ENCODE results near the gene PDIA6.
A peak's percentile ranks its signal among the peaks of the same experiment; 100 is the strongest.
"Not testable (repeated sequence)": the region's sequence is repeated elsewhere in the genome, so short reads cannot be mapped to it uniquely, and the experiment has no call there.

The PDIA6 gene

DNA sequence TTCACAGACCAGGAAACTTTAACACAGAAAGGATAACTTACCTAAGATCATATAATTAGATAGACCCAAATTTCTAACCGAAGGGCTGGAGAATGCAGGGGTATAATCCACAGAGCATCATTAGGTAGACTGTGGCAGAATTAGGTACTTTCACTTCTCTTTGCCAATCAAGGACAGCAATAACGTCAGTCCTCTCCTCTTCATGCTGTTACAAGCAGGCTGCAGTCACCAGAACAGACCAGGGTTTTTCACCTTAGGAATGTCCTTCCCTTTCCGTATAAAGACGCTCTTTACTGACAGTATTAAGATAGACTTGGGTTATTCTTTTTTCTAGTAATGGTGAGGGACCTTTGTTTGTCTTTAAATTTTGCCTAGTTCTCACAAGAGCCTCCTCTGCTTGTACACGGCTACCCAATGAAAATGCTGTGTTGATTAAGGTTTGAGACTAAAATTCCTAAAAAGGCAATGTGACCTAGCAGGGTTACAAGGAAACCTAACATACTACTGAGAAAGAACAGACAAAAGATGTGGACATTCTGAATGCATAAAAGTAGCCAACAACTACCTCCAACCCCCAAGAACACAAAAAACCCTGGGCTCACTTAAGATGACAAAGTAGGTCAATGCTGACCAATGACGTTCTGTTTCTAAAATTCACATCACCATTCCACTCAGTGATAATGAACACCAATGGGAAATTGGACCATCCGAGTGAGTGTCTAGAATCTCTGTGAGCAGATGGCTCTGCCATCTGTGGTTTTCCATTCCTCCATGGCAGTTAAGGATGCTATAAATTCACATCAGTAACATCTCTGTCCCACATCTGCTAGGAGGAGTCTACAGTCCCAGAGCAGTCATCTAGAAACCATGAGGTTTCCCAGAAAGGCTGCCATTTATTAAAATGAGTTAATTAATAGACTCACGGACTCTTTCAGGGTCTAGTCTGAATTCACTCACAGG lies 2.1 kb downstream of the PDIA6 start:
- TF ChIP-seq, protein P1, sequence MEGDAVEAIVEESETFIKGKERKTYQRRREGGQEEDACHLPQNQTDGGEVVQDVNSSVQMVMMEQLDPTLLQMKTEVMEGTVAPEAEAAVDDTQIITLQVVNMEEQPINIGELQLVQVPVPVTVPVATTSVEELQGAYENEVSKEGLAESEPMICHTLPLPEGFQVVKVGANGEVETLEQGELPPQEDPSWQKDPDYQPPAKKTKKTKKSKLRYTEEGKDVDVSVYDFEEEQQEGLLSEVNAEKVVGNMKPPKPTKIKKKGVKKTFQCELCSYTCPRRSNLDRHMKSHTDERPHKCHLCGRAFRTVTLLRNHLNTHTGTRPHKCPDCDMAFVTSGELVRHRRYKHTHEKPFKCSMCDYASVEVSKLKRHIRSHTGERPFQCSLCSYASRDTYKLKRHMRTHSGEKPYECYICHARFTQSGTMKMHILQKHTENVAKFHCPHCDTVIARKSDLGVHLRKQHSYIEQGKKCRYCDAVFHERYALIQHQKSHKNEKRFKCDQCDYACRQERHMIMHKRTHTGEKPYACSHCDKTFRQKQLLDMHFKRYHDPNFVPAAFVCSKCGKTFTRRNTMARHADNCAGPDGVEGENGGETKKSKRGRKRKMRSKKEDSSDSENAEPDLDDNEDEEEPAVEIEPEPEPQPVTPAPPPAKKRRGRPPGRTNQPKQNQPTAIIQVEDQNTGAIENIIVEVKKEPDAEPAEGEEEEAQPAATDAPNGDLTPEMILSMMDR (IDR thresholded peaks at IDR 0.05; ENCODE audit: low read length, missing control alignments) = no peak
- peak; percentile 36 for DNase-seq (ENCODE audit: low read depth)
- H3K4me3 ChIP-seq (replicated peaks; ENCODE audit: low read depth, low read length) = peak overlapping the region; percentile 75

DNA sequence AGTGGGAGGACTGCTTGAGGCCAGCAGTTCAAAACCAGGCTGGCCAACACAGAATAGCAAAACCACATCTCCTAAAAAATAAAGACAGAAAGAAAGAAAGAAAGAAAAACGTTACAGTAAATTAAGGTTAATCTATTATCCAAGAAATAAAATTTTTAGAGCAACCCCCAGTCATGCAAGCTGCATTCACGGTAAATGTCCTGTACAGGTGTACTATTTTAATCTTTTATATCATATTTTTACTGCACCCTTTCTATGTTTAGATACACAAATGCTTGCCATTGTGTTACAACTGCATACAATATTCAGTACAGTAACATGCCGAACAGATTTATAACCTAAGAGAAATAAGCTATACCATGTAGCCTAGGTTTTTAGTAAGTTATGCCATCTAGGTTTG lies 6.0 kb downstream of the PDIA6 start:
- no peak overlapping the region for H3K4me3 ChIP-seq (replicated peaks; ENCODE audit: low read depth, low read length)
- DNase-seq (ENCODE audit: low read depth) = no peak
- TF ChIP-seq, protein P1 (IDR thresholded peaks at IDR 0.05; ENCODE audit: low read length, missing control alignments) = no peak

DNA sequence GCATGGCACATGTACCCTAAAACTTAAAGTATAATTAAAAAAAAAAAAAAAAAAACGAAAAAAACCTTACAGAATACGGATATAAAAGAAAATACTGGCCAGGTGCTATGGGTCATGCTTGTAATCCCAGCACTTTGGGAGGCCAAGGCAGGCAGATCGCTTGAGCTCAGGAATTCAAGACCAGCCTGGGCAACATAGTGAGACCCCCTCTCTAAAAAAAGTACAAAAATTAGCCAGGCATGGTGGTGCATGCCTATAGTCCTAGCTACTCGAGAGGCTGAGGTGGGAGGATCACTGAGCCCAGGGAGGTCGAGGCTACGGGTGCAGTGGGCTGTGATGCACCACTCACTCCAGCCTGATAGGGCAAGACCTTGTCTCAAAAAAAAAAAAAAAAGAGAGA lies 6.6 kb downstream of the PDIA6 start:
- H3K4me3 ChIP-seq (replicated peaks; ENCODE audit: low read depth, low read length); DNase-seq (ENCODE audit: low read depth): not testable (repeated sequence)

DNA sequence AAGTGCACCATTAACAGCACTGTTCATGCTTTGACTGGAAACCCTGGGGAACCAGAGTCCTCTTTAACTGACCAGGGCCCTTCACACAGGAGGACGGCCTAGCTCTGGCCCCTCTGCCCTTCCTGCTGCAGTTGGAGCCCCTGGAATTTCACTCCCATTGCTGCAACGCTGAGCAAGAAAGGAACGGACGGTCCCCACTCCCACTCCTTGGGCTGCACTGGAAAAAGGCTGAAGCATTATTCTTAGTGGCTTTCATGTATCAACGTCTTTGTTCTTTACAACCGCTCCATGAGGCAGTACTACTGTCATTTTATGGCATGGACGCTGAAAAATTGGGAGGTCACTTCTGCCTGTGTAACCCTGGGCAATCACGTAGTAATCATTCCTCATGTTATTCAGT lies 9.9 kb downstream of the PDIA6 start:
- H3K4me3 ChIP-seq (replicated peaks; ENCODE audit: low read depth, low read length) = no peak overlapping the region
- TF ChIP-seq, protein P1 (IDR thresholded peaks at IDR 0.05; ENCODE audit: low read length, missing control alignments) = no peak
- no peak for DNase-seq (ENCODE audit: low read depth)

DNA sequence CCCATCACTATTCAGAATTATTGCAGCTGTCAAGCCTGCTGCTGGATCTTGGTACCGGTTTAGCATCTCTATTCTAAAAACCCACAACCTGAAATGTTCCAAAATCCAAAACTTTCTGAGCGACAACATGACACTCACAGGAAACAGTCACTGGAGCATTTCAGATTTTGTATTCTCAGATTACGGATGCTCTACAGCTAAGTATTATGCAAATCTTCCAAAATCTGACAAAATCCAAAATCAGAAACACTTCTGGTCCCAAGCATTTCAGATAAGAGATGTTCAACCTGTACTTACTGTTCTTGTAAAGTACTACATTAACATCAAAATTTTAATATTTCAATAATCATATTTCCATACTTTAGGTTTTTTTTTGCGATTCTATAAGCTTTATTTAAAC lies 12.4 kb downstream of the PDIA6 start:
- no peak overlapping the region for H3K4me3 ChIP-seq (replicated peaks; ENCODE audit: low read depth, low read length)

DNA sequence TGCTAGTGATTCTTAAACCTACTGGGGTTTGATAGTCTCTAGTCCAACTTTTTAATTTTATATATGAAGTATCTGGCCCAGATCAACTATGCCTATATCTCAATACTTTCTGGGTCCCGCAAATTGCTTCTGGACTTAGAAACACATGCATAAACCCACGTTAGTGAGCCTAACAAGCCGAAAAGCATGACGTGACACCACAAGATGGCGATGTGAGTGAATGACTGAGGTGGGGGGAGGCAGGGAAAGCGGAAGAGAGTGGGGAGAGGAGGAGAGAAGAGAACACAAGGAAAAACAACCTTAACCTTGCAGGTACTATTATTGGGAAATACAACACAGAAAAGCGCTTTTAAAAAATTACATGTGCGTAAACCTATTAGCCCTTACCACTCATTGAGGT lies 13.8 kb downstream of the PDIA6 start:
- no peak for DNase-seq (ENCODE audit: low read depth)
- TF ChIP-seq, protein P1 (IDR thresholded peaks at IDR 0.05; ENCODE audit: low read length, missing control alignments) = no peak
- no peak overlapping the region for H3K4me3 ChIP-seq (replicated peaks; ENCODE audit: low read depth, low read length)

More for the DNA sequence above, 12.4 kb downstream of the PDIA6 start:
- TF ChIP-seq, protein P1 (IDR thresholded peaks at IDR 0.05; ENCODE audit: low read length, missing control alignments) = no peak
- DNase-seq (ENCODE audit: low read depth) = no peak

DNA sequence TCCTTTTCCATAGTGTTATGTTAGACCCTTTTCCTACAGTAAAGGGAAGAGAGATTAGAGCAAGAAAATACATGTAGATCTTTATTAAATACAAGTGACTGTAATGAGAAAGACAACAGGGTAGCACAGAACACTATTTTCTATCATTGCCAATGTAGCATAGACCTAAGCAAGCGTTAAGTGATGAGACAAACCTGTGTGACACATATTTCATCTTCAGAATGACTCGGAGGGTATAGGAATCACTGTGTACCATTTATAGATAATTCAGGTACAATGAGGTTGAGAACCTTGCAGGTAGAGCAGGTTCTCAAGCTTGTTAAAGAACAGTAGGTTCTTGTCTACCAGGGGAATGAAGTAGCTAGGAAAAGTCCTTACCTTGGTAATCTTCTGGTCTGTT lies 15.9 kb downstream of the PDIA6 start:
- no peak for DNase-seq (ENCODE audit: low read depth)
- TF ChIP-seq, protein P1 (IDR thresholded peaks at IDR 0.05; ENCODE audit: low read length, missing control alignments) = no peak
- no peak overlapping the region for H3K4me3 ChIP-seq (replicated peaks; ENCODE audit: low read depth, low read length)
